Left forelimb (tissue), 1 donor: ENCODE data around the gene CNR2.
"Not testable (repeated sequence)": the region's sequence is repeated elsewhere in the genome, so short reads cannot be mapped to it uniquely, and the experiment has no call there.

Experiments
- DNase-seq: peaks from one replicate; pipeline ENCODE4 v3.0.0-alpha.2; 2018; ENCODE audit warnings: low spot score

Gene CNR2

DNA sequence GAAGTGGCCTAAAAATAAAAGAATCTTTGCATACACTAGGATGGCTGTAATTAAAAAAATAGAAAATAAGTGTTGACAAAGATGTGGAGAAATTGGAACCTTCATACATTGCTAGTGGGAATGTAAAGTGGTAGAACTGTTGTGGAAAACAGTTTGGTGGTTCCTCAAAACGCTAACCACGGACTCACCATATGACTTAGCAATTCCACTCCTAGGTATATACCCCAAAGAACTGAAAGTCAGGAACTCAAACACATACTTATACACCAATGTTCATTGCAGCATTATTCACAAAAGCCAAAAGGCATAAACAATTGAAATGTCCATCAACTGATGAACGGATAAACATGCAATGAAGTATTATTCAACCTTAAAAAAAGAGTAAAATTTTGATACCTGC is 77.1 kb downstream of the CNR2 start:
- DNase-seq = no peak

- not testable (repeated sequence) for DNase-seq
Measured at GRCh38 chr1:23834156-23834555, 79.0 kb downstream of the CNR2 start.

- no peak for DNase-seq
Measured at GRCh38 chr1:23827717-23828116, 85.4 kb downstream of the CNR2 start.

DNA sequence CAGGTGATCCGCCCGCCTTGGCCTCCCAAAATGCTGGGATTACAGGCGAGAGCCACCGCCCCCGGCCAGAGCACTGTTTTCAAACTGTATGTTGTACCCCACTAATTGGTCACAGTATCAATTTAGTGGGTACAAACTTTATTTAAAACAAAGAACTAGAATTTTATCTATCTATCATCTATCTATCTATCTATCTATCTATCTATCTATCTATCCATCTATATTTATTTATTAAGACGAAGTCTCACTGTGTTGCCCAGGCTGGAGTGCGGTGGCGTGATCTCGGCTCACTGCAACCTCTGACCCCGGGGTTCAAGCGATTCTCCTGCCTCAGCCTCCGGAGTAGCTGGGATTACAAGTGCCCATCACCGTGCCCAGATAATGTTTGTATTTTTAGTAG is 86.6 kb downstream of the CNR2 start:
- DNase-seq = not testable (repeated sequence)

GRCh38 chr1:23825762-23826522 is 87.2 kb downstream of the CNR2 start:
- no peak for DNase-seq

- DNase-seq = peak; percentile 96
Measured at GRCh38 chr1:23825076-23825761, 87.9 kb downstream of the CNR2 start, which contains the start of gene HMGCL. Gene HMGCL (minus strand): TSS chr1:23825429. CDS start chr1:23825415, 14 bp downstream.

- DNase-seq = no peak
Measured at GRCh38 chr1:23824711-23825075, 88.5 kb downstream of the CNR2 start.

GRCh38 chr1:23823767-23824166 is 89.4 kb downstream of the CNR2 start:
- no peak for DNase-seq
